Measurements from ENCODE around the gene CALML6. TPM values are rescaled to one million over a fixed set of nuclear protein-coding genes. Genes with fewer than 3 reads are reported as not detected.

CALML6 gene
- polyA plus RNA-seq, 2 of the 4 experiments (the other 2 are of a cell fraction), result 0.49 TPM

- CTCF ChIA-PET, result interaction anchor here (5.4 kb wide), 1 partner anchor 133 kb away, joined by 30 read pairs; no protein-coding TSS in a partner anchor
These were observed 3.6 kb upstream of the CALML6 start for GRCh38 chr1:1911350-1912041.

More at GRCh38 chr1:1911350-1912041, 3.6 kb upstream of the CALML6 start:
- H3K4me1 ChIP-seq, result peaks cover 20% of the 10 kb centered on the region
- DNase-seq (ENCODE audit: low read depth in 1 of 2, low spot score in 1 of 2) (no peak), FAIRE-seq (no peak), ATAC-seq (no peak)
- WGBS (ENCODE audit: missing lambda C conversion rate), result 78% methylated on average over 8 of the region's 13 CpGs
- H3K4me3 ChIP-seq, result no peak overlapping the region
- no peak for TF ChIP-seq EHMT2 (IDR thresholded peaks at IDR 0.05; ENCODE audit: low read depth)
- no peak for TF ChIP-seq REST (IDR thresholded peaks at IDR 0.05)
- TF ChIP-seq FOXS1 (CRISPR knock-in tag; IDR thresholded peaks at IDR 0.05), result no peak
- no peak for TF ChIP-seq NR3C1 (IDR thresholded peaks at IDR 0.05)
- TF ChIP-seq SREBF2 (IDR thresholded peaks at IDR 0.05), result no peak
- no peak for TF ChIP-seq POLR2AphosphoS2 (conservative IDR thresholded peaks at IDR 0.05; ENCODE audit: low read length)
- TF ChIP-seq GATA3 (IDR thresholded peaks at IDR 0.05; ENCODE audit: borderline replicate concordance), result no peak
- no peak for TF ChIP-seq HMGXB4 (CRISPR knock-in tag; IDR thresholded peaks at IDR 0.05; ENCODE audit: borderline replicate concordance)
- TF ChIP-seq TP53 (CRISPR knock-in tag; IDR thresholded peaks at IDR 0.05), result no peak
- TF ChIP-seq HEYL (CRISPR knock-in tag; IDR thresholded peaks at IDR 0.05), result no peak
- TF ChIP-seq USF2 (IDR thresholded peaks at IDR 0.05), result no peak
- TF ChIP-seq RNF2 (IDR thresholded peaks at IDR 0.05; ENCODE audit: borderline replicate concordance, low read depth), result no peak
- no peak for TF ChIP-seq JUN (IDR thresholded peaks at IDR 0.05)
- TF ChIP-seq HOXB5 (CRISPR knock-in tag; IDR thresholded peaks at IDR 0.05), result no peak
- TF ChIP-seq CHD4 (IDR thresholded peaks at IDR 0.05; ENCODE audit: borderline replicate concordance), result no peak
- TF ChIP-seq KDM1A (IDR thresholded peaks at IDR 0.05; ENCODE audit: low read depth), result no peak
- no peak for TF ChIP-seq NPAS2 (CRISPR knock-in tag; IDR thresholded peaks at IDR 0.05; ENCODE audit: borderline replicate concordance)
- POLR2A ChIA-PET, result no interaction called here
- no peak overlapping the region for H3K4me2 ChIP-seq
- H3K9me3 ChIP-seq, result no peaks in the 10 kb centered on the region
- H3K27ac ChIP-seq, result no peak overlapping the region
